ENCODE results near the gene PDCD5.

PDCD5 gene

GRCh38 chr19:32631381-32631780 is 50.4 kb downstream of the PDCD5 start:
- Histone ChIP-seq H3K4me3 (ENCODE audit: low read depth, low read length) (no peak overlapping the region), H3K27me3 (ENCODE audit: insufficient read depth, low read depth, severe bottlenecking) (no peaks in the 10 kb centered on the region), H3K9me3 (ENCODE audit: severe bottlenecking) (no peaks in the 10 kb centered on the region), H3K36me3 (no peaks in the 10 kb centered on the region), H3K27ac (no peak overlapping the region)
- peak; percentile 71 for TF ChIP-seq CTCF (IDR thresholded peaks at IDR 0.05; ENCODE audit: low read depth, low read length)
- DNase-seq, result peak; percentile 77

Measured in WERI-Rb-1 (cell line).